H1 (cell line): ENCODE results near the gene MYO7B.

Experiments used
- CHD2 ChIP-seq: IDR thresholded peaks from 2 replicates; pipeline ENCODE4 v1.6.1; 2012; ENCODE audit warnings: low read length, improper control_type of control experiment
- CREB1 ChIP-seq: IDR thresholded peaks from 2 replicates; pipeline ENCODE4 v1.6.1; 2012; ENCODE audit warnings: inconsistent platforms
- CTCF ChIP-seq, 3 experiments: IDR thresholded peaks; 1 replicate in 2 of 3; 2 replicates in 1 of 3; pipeline versions ENCODE4 v1.5.1 to v1.6.1; 2011; ENCODE audit warnings: low read length in 3 of 3, mild to moderate bottlenecking in 3 of 3, inconsistent platforms in 2 of 3, low read depth in 1 of 3, moderate library complexity in 1 of 3; ENCODE audit not compliant: insufficient read depth in 1 of 3; ENCODE audit errors: control extremely low read depth in 1 of 3
- EP300 ChIP-seq, 2 experiments: IDR thresholded peaks; 1 replicate in 1 of 2; 2 replicates in 1 of 2; pipeline ENCODE4 v1.6.1; 2011 to 2012; ENCODE audit warnings: low read depth in 2 of 2, low read length in 2 of 2, mild to moderate bottlenecking in 2 of 2, borderline replicate concordance in 1 of 2, inconsistent platforms in 1 of 2, moderate library complexity in 1 of 2
- EZH2 ChIP-seq: fragments of 200-600 bp; sonication (generic); IDR thresholded peaks from 2 replicates; pipeline ENCODE4 v1.7.1; 2012; ENCODE audit warnings: low read depth, mild to moderate bottlenecking, moderate library complexity, low read length, inconsistent platforms; ENCODE audit not compliant: severe bottlenecking
- POLR2A ChIP-seq, 2 experiments: IDR thresholded peaks; 1 replicate in 1 of 2; 2 replicates in 1 of 2; pipeline ENCODE4 v1.6.1; 2011; ENCODE audit warnings: low read depth in 2 of 2, low read length in 2 of 2, mild to moderate bottlenecking in 2 of 2; ENCODE audit errors: control extremely low read depth in 1 of 2
- TAF1 ChIP-seq: IDR thresholded peaks from 2 replicates; pipeline ENCODE4 v1.6.1; 2011; ENCODE audit warnings: mild to moderate bottlenecking, low read depth, low read length

- TF ChIP-seq CREB1 (no peak), EZH2 (no peak), CTCF (IDR thresholded peaks at IDR 0.05; ENCODE audit: control extremely low read depth in 1 of 3, insufficient read depth in 1 of 3, low read depth in 1 of 3, low read length in 3 of 3) (no peak), CHD2 (no peak), EP300 (IDR thresholded peaks at IDR 0.05; ENCODE audit: borderline replicate concordance in 1 of 2, low read depth in 2 of 2, low read length in 2 of 2) (no peak), POLR2A (IDR thresholded peaks at IDR 0.05; ENCODE audit: control extremely low read depth in 1 of 2, low read depth in 2 of 2, low read length in 2 of 2) (no peak), TAF1 (no peak)
Observed at GRCh38 chr2:127655209-127656073, 120.0 kb downstream of the MYO7B start.
